HG03060 (cell line): ENCODE data around the gene ADAMTS14.

Experiments used
- ATAC-seq: cut with Tn5 transposase; IDR thresholded peaks from one replicate; pipeline ENCODE4 v1.9.1; 2021; ENCODE audit warnings: low read depth, moderate number of reproducible peaks; ENCODE audit not compliant: unreplicated experiment

ADAMTS14 gene

GRCh38 chr10:70809011-70809611, 136.8 kb downstream of the ADAMTS14 start:
- ATAC-seq, result no peak

GRCh38 chr10:70809726-70810125, 137.4 kb downstream of the ADAMTS14 start:
- ATAC-seq, result no peak

- no peak for ATAC-seq
Observed at GRCh38 chr10:70810967-70811366, 138.7 kb downstream of the ADAMTS14 start.

- ATAC-seq, result no peak
Observed at GRCh38 chr10:70811881-70812280, 139.6 kb downstream of the ADAMTS14 start.
